GM18508 (cell line): ENCODE measurements around the gene GLIS1.

Source experiments
- ATAC-seq: cut with Tn5 transposase; IDR thresholded peaks from one replicate; pipeline ENCODE4 v1.9.1; 2021; ENCODE audit warnings: moderate number of reproducible peaks; ENCODE audit not compliant: insufficient read depth, unreplicated experiment

GLIS1 gene

GRCh38 chr1:53587252-53587988 is 151.5 kb downstream of the GLIS1 start:
- no peak for ATAC-seq

- ATAC-seq = no peak
These were observed 152.2 kb downstream of the GLIS1 start for GRCh38 chr1:53586765-53587164.

GRCh38 chr1:53585565-53585964 is 153.4 kb downstream of the GLIS1 start:
- ATAC-seq = no peak

GRCh38 chr1:53585129-53585528 is 153.8 kb downstream of the GLIS1 start:
- no peak for ATAC-seq

GRCh38 chr1:53584777-53585107 is 154.2 kb downstream of the GLIS1 start:
- ATAC-seq = no peak

GRCh38 chr1:53583868-53584776 is 154.8 kb downstream of the GLIS1 start:
- no peak for ATAC-seq

GRCh38 chr1:53583021-53583867 is 155.7 kb downstream of the GLIS1 start:
- ATAC-seq = no peak

GRCh38 chr1:53582211-53583020 is 156.5 kb downstream of the GLIS1 start:
- ATAC-seq = no peak

- no peak for ATAC-seq
These were observed 157.5 kb downstream of the GLIS1 start for GRCh38 chr1:53581476-53581875.

- no peak for ATAC-seq
These were observed 158.1 kb downstream of the GLIS1 start for GRCh38 chr1:53580739-53581475.

GRCh38 chr1:53580009-53580400 is 159.0 kb downstream of the GLIS1 start:
- no peak for ATAC-seq

GRCh38 chr1:53579221-53580008 is 159.5 kb downstream of the GLIS1 start:
- ATAC-seq = no peak

GRCh38 chr1:53578358-53578757 is 160.6 kb downstream of the GLIS1 start:
- ATAC-seq = no peak

GRCh38 chr1:53577761-53578100 is 161.2 kb downstream of the GLIS1 start:
- no peak for ATAC-seq

- no peak for ATAC-seq
These were observed 161.9 kb downstream of the GLIS1 start for GRCh38 chr1:53576866-53577760.

GRCh38 chr1:53576381-53576801 is 162.6 kb downstream of the GLIS1 start:
- ATAC-seq = no peak

- ATAC-seq = no peak
These were observed 163.0 kb downstream of the GLIS1 start for GRCh38 chr1:53575955-53576320.
